GM12875 (cell line): ENCODE results near the gene ZMIZ1.

Experiments
- H3K4me3 ChIP-seq: one replicate; pipeline ENCODE4 v1.5.1; 2011; ENCODE audit warnings: low read depth, low read length, control low read depth
- TF ChIP-seq, protein P1 (sequence below): IDR thresholded peaks from 2 replicates; pipeline ENCODE4 v1.5.1; 2011; ENCODE audit warnings: low read depth, mild to moderate bottlenecking, control low read depth, inconsistent platforms, low read length, moderate library complexity, borderline replicate concordance; ENCODE audit not compliant: insufficient read depth

Gene ZMIZ1

DNA sequence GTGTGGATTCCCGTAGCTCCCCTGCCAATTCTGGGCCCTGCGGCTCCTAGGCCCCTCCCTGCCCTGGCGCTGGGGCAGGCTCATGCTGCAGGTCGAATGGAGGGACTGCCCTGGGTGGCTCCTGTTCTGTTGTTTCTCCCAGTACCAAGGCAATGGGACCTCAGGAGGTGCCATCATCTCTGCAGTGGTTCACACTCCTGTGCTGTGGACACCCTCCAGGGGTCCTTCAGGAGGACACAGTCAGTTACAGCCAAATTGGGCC lies 138.3 kb downstream of the ZMIZ1 start:
- H3K4me3 ChIP-seq, result no peak overlapping the region
- TF ChIP-seq, protein P1, sequence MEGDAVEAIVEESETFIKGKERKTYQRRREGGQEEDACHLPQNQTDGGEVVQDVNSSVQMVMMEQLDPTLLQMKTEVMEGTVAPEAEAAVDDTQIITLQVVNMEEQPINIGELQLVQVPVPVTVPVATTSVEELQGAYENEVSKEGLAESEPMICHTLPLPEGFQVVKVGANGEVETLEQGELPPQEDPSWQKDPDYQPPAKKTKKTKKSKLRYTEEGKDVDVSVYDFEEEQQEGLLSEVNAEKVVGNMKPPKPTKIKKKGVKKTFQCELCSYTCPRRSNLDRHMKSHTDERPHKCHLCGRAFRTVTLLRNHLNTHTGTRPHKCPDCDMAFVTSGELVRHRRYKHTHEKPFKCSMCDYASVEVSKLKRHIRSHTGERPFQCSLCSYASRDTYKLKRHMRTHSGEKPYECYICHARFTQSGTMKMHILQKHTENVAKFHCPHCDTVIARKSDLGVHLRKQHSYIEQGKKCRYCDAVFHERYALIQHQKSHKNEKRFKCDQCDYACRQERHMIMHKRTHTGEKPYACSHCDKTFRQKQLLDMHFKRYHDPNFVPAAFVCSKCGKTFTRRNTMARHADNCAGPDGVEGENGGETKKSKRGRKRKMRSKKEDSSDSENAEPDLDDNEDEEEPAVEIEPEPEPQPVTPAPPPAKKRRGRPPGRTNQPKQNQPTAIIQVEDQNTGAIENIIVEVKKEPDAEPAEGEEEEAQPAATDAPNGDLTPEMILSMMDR, result no peak

DNA sequence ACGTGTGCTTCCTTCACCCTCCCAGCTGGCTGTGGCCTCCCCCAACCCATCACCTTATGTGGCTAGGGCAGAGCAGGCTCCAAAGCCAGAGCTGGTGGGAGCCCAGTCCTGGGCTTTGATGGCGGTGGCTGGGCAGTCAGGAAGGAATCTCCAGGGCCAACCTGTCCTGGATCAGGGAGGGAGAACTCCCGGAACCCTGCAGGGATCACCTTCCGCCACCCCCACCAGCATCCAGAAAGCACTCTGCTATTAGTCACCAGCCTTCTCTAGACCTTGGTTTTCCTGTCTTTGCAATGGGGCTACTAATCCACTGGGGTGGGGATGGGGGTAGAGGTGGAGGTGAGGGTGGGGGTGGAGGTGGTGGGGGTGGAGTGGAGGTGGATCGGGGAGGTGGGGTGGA lies 139.0 kb downstream of the ZMIZ1 start:
- no peak overlapping the region for H3K4me3 ChIP-seq
- TF ChIP-seq, protein P1, result no peak

DNA sequence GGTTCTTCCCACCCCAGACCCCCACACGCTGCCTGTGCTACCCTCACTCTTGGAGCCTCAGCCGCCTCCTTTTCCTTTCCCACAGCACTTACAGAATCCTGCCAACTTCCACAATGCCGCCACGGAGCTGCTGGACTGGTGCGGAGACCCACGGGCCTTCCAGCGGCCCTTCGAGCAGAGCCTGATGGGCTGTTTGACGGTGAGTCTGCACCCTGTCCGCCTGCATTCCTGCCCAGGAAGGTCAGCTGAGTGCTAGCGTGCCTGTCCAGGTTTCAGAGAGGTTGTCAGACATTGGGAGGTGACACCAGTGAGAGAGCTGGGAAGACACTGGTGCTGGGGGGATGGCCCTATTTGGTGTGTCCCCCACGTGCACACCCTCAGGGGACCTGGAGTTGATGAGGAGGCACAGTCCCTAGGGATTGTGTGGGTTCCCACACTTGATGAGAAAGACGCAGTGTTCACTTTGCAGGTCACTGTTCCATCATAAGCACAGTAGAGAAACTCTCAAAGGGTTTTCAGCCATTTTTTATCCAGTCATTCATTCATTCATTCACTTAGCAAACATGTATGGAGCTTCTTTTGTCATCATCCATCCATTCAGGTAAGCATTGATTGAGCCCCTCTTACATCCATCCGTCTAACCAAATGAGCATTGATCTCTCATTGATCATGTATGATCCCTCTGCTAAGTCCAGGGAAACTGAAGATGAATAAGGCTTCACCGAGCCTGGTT lies 139.7 kb downstream of the ZMIZ1 start:
- no peak overlapping the region for H3K4me3 ChIP-seq
- TF ChIP-seq, protein P1, result no peak

GRCh38 chr10:79209340-79209739 lies 140.6 kb downstream of the ZMIZ1 start:
- H3K4me3 ChIP-seq, result no peak overlapping the region
- TF ChIP-seq, protein P1, result no peak

DNA sequence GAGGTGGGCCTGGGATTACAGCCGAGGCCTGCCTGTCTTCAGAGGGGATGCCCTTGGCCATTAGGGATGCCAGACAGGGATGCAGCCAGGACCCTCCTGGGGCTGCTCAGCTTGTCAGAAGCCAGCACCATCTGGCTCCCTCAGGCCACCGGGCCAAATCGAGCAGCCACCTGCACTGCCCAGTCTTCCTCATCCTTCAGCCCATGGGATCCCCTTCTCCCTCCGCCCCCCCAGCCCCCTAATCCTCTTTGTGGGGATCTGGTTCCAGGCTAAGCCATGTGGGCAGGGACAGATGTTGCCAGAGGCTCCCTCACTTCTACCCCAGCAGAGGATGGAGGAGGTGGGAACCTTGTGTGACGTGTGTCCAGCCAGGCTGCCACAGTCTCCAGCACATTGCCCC lies 141.1 kb downstream of the ZMIZ1 start:
- TF ChIP-seq, protein P1, result no peak
- H3K4me3 ChIP-seq, result no peak overlapping the region

DNA sequence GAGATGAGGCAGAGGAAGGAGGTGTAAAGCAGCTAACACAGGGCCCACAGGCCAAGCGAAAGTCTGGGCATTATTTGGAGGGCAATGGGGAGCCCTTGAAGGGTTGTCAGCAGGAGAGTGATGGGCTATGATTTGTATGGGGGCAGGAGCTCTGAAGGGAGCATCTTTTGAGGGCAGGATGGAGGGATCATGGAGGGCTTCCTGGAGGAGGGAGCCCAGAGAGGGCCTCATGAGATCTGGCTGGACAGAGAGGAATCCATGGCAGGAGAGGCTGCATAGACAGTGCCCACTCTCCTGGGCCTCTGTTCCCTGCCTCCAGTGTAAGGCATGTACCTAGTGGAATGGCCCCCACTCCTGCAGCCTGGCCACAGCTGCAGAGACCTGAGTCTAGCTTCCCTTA lies 141.9 kb downstream of the ZMIZ1 start:
- H3K4me3 ChIP-seq, result no peak overlapping the region
- TF ChIP-seq, protein P1, result no peak

- TF ChIP-seq, protein P1, result no peak
- no peak overlapping the region for H3K4me3 ChIP-seq
Observed at GRCh38 chr10:79211616-79212015, 142.8 kb downstream of the ZMIZ1 start.
